Right renal pelvis (tissue), 4 donors: ENCODE measurements around the gene BRAP. TPM values are rescaled to one million over a fixed set of nuclear protein-coding genes. Genes with fewer than 3 reads are reported as not detected.

ENCODE experiments used
- polyA plus RNA-seq, 4 donors: library from polyadenylated mRNA; unstranded; fragments of 120-200 nt; gene quantifications; one replicate each; pipeline ENCODE4 v1.2.1, GENCODE V29; 2013; ENCODE audit not compliant: insufficient read length in 4 of 4

Gene BRAP
- polyA plus RNA-seq, 4 donors, result 18.3 to 22.6 (median 22.0) TPM

Other genes with a start within 250 kb of the BRAP start
- gene ATXN2, start 86.6 kb downstream of the BRAP start, polyA plus RNA-seq, result 10 to 100 TPM; 56.3 to 84.6 (median 65.7) TPM
- 10 to 100 TPM; 34.4 to 36.3 (median 35.4) TPM for gene ACAD10, start 97 bp upstream of the BRAP start, polyA plus RNA-seq
- 100 to 1,000 TPM in 3 of 4 donors, 10 to 100 TPM in 1; 89.8 to 115 (median 108) TPM for gene ALDH2, start 81.0 kb upstream of the BRAP start, polyA plus RNA-seq
- gene MAPKAPK5, start 156.3 kb upstream of the BRAP start, polyA plus RNA-seq, result 10 to 100 TPM; 45.8 to 50.7 (median 46.7) TPM